ENCODE results near the gene SORD.

SORD gene

GRCh38 chr15:45091576-45091975 lies 68.6 kb downstream of the SORD start:
- TF ChIP-seq CTCF (conservative IDR thresholded peaks at IDR 0.05; ENCODE audit: low read depth, low read length): no peak
- DNase-seq (ENCODE audit: low read depth): no peak
- H3K4me3 ChIP-seq (ENCODE audit: low read depth, low read length): no peak overlapping the region

GRCh38 chr15:45093013-45093412 lies 70.0 kb downstream of the SORD start:
- TF ChIP-seq CTCF (conservative IDR thresholded peaks at IDR 0.05; ENCODE audit: low read depth, low read length): no peak
- DNase-seq (ENCODE audit: low read depth): no peak
- H3K4me3 ChIP-seq (ENCODE audit: low read depth, low read length): no peak overlapping the region

- no peak overlapping the region for H3K4me3 ChIP-seq (ENCODE audit: low read depth, low read length)
- no peak for DNase-seq (ENCODE audit: low read depth)
- no peak for TF ChIP-seq CTCF (conservative IDR thresholded peaks at IDR 0.05; ENCODE audit: low read depth, low read length)
Measured at GRCh38 chr15:45093622-45094357, 70.8 kb downstream of the SORD start.

- no peak overlapping the region for H3K4me3 ChIP-seq (ENCODE audit: low read depth, low read length)
- no peak for DNase-seq (ENCODE audit: low read depth)
- TF ChIP-seq CTCF (conservative IDR thresholded peaks at IDR 0.05; ENCODE audit: low read depth, low read length): no peak
Measured at GRCh38 chr15:45094358-45094730, 71.3 kb downstream of the SORD start.

- H3K4me3 ChIP-seq (ENCODE audit: low read depth, low read length): no peak overlapping the region
- TF ChIP-seq CTCF (conservative IDR thresholded peaks at IDR 0.05; ENCODE audit: low read depth, low read length): no peak
- no peak for DNase-seq (ENCODE audit: low read depth)
Measured at GRCh38 chr15:45095661-45096060, 72.7 kb downstream of the SORD start.

DNA sequence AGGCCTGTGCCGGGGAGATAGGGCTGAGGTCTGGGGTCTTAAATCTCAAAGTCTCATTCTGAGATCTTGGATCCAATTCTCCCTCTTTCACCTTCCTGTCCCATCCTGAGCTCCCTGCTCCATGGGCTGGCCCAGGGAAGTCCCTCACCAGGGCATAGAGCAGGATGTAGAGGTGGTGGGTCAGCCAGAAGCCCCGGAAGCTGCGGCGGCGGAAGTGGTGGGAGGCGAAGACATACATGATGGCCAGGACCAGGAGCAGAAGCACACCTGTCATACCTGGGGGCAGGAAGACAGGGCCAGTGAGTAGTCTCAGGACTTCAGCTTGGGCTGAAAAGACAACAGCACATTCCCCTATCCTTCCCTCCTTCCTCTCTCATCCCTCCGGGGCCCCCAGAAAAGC lies 74.5 kb downstream of the SORD start:
- no peak overlapping the region for H3K4me3 ChIP-seq (ENCODE audit: low read depth, low read length)
- no peak for DNase-seq (ENCODE audit: low read depth)
- TF ChIP-seq CTCF (conservative IDR thresholded peaks at IDR 0.05; ENCODE audit: low read depth, low read length): no peak

- H3K4me3 ChIP-seq (ENCODE audit: low read depth, low read length): no peak overlapping the region
- no peak for DNase-seq (ENCODE audit: low read depth)
- TF ChIP-seq CTCF (conservative IDR thresholded peaks at IDR 0.05; ENCODE audit: low read depth, low read length): no peak
Measured at GRCh38 chr15:45099549-45100165, 76.7 kb downstream of the SORD start.

Data from choroid plexus epithelial cell (primary cell).